HL-60 (cell line): ENCODE measurements around the gene HS6ST2.

ENCODE experiments used
- CTCF ChIP-seq: IDR thresholded peaks from one replicate; pipeline ENCODE4 v1.5.1; 2011; ENCODE audit warnings: low read length, control low read depth, inconsistent platforms; ENCODE audit not compliant: insufficient read depth
- POLR2AphosphoS5 ChIP-seq: IDR thresholded peaks from 2 replicates; pipeline ENCODE4 v1.6.1; 2012; ENCODE audit warnings: low read depth
- SPI1 ChIP-seq: IDR thresholded peaks from 2 replicates; pipeline ENCODE4 v1.6.1; 2012; ENCODE audit warnings: low read depth, mild to moderate bottlenecking, borderline replicate concordance

- no peak for TF ChIP-seq CTCF
- no peak for TF ChIP-seq SPI1
- TF ChIP-seq POLR2AphosphoS5, result no peak
Measured at GRCh38 chrX:133005042-133005441, 46.6 kb upstream of the HS6ST2 start.
